IPS-NIHi7 (cell line): Measurements from ENCODE around the gene PDE1C.

Experiments used
- DNase-seq: peaks from one replicate; pipeline ENCODE4 v3.0.0; 2012; ENCODE audit warnings: mixed read lengths; ENCODE audit errors: extremely low spot score

The PDE1C gene

DNA sequence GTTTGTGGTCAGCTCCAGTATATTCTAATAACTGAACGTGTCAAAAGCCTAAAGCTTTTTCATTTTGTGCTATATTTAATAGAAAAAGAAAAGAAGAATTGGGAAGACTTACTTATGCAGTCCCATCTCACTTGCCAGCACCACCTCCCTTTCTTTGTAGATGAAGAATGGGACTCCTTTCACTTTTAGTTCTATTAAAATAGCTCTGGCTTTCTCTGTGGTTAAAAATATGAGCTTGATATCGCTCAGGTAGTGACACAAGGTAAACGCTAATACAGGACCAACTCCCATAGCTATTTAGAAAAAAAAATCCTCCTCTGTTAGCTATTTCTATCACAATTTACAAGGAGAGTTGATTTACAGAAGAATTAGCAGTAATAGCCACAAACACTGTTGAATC lies 176.8 kb downstream of the PDE1C start:
- no peak for DNase-seq

GRCh38 chr7:31892099-31892829 lies 177.9 kb downstream of the PDE1C start:
- DNase-seq, result no peak

- no peak for DNase-seq
Observed at GRCh38 chr7:31890766-31891165, 179.4 kb downstream of the PDE1C start.

- DNase-seq, result no peak
Observed at GRCh38 chr7:31890198-31890597, 180.0 kb downstream of the PDE1C start.

GRCh38 chr7:31887006-31887405 lies 183.2 kb downstream of the PDE1C start:
- no peak for DNase-seq

- no peak for DNase-seq
Observed at GRCh38 chr7:31885171-31885570, 185.0 kb downstream of the PDE1C start.

DNA sequence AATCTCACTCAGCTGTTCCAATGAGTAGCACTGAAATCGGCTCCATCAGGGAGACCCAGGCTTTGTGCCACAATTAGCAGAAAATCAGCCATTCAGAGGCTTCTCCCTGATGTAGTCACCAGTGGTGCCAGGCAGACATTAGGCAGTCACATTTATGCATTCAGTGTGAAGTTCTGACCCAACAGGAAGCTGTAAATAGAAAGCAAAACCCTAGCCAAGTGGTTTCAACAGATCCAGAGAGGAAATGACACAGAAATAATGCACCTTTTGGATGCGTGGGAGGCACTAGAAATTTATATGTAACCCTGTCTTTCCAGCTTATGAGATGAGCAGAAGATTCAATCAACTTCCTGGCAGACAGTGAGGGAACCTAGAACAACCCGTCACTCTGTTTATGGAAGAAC lies 186.4 kb downstream of the PDE1C start:
- no peak for DNase-seq

DNA sequence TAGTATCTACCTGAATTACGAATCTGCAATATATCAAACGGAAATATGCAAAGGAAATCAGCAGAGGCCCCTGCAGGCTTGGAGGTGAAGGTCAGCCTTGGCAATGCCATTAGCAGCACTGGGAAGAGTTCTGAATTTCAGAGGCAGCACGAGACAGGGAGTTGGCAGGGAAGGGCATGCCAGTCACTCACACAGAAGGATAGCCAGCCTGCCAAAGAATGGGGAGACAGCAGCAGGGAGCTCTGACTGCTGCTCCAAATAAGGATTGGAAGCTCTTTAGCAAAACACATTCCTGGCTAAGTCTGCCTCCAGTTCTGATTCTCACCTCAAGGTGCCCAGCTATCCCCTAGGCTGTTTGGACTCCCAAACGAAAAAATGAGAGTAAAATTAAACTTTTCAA lies 188.0 kb downstream of the PDE1C start:
- DNase-seq, result peak; percentile 29

GRCh38 chr7:31878875-31879274 lies 191.3 kb downstream of the PDE1C start:
- DNase-seq, result no peak

DNA sequence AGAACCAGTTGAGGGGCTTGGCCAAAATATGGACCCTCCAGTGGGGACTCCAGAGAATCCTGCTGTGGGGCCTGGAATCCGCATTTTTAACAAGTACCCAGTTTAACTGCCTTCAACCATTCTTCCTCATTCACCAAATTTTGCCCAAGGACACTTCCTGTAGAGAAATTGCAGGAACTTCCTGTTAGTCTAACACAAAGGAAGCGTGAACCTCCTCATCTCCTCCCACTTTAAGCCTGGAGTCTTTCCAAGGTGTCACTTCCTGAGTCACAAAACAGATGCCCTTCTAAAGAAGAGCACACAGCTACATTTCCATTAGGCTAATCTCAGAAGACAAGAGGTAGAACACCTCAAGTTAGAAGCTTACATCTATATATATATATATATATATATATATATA lies 194.8 kb downstream of the PDE1C start:
- DNase-seq, result no peak

- no peak for DNase-seq
Observed at GRCh38 chr7:31874631-31875386, 195.4 kb downstream of the PDE1C start.

DNA sequence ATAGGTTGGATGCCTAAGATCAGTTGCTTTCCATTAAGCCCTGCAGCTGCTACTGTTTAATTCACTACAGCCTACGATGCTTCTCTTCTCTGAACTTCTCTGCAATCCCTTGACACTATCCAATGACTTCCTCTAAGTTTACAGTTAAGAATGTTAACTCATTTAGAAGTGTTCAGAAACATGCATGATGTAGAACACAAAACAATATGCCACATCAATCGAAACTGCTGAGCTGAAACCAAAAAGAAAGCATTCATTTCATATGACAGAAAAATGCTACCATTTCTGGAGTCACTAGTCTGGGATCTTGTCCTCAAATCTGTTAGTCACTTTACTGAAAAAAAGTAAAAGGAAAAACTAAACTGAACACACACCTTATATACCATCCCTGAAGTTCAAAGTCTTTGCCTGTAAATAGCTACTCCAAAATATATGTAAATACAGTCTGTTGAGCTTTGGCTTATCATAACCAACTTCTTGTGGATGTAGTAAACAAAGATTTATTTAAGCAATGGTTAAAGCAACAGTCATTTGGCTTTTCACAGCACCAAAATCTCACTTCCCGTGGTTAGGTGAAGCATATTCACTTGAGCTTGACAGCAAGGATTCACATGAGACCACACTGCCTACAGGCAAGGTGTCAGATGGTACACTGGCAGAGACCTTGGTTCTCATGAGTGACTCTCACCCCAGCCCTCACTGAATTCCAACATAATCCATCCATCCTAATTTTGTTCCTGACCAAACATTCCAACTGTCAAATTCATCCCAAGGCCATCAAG lies 196.2 kb downstream of the PDE1C start:
- DNase-seq, result no peak

GRCh38 chr7:31872545-31873370 lies 197.4 kb downstream of the PDE1C start:
- DNase-seq, result no peak

GRCh38 chr7:31864646-31865045 lies 205.6 kb downstream of the PDE1C start:
- DNase-seq, result no peak

GRCh38 chr7:31860925-31861324 lies 209.3 kb downstream of the PDE1C start:
- no peak for DNase-seq

DNA sequence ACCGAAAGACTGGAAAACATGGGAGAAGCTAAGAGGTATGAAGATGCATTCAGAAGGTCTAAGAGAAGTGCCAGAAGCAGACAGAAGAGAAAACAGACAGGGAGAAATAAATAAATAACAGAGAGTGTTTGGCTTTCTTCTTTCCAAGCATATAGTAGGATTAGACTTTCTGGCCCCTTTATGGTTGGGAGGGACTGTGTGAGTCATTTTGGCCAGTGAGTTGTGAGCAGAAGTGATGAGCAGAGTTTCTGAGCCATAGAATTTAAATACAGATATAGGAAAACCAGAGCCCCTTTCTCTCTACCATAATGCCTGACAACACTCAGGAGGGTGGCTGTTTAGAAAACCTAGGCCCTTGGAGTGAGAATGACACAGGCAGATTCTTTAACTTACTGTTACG lies 212.2 kb downstream of the PDE1C start:
- DNase-seq, result no peak

DNA sequence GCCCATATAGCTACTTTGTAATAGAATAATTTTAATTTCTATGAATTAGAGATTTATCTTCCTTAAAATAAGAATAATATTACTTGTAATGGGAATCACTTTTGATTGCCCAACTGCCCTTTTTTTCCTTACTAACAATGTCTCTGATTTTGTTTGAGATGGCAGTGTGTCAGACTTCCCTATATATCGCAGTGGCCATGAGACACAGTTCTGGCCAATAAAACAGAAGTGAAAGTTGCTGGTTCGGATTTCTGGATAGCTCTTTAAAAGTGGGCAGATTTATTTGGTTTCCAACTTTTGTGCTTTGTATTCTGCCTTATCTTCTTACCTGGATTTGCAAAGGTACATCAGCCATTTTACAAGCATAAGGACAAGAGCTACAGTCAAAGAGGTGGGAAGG lies 213.0 kb downstream of the PDE1C start:
- no peak for DNase-seq

- no peak for DNase-seq
Observed at GRCh38 chr7:31856337-31856736, 213.9 kb downstream of the PDE1C start.

GRCh38 chr7:31855530-31855929 lies 214.7 kb downstream of the PDE1C start:
- DNase-seq, result no peak

GRCh38 chr7:31853380-31853779 lies 216.8 kb downstream of the PDE1C start:
- no peak for DNase-seq

DNA sequence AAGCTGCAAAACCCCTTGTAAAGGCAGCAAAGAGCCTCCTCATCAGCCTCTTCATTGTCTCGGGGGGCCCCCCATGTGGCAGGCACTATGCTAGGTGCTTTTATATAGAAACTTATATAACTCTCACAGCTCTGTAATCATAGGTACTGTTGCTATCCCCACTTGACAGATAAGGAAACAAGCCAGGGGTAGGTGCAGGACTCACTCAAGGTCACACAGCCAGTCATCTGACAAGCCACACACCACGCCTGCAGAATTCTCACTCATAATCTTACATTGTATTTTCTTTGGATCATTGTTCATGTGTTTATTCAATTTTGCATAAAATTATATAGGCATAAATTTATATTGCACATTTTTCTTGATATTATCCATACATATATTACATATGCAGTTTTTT lies 217.7 kb downstream of the PDE1C start:
- no peak for DNase-seq

DNA sequence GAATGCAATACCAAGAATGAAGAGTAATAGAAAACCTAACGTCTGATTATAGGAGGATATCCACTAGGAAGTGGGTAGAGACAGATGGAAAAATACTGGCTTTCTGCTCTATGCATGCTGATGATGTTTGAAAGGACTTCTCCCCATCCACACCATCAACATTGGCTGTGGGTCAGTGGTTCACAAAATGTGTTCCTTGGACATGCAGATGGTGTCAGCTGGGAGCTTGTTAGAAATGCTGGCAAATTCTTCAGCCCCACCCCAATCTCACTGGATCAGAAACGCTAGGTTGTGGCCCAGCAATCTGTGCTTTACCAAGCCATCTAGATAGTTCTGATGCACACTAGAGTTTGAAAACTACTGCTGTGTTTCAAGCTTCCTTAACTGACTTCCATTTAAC lies 219.1 kb downstream of the PDE1C start:
- no peak for DNase-seq
